B cell (primary cell): ENCODE measurements around the gene UAP1L1. TPM values are rescaled to one million over a fixed set of nuclear protein-coding genes. Genes with fewer than 3 reads are reported as not detected.

Experiments used
- ATAC-seq: fragments of 200-7000 bp; cut with Tn5 transposase; one replicate; pipeline ENCODE4 v1.10.0; 2021; ENCODE audit warnings: low read depth, mild to moderate bottlenecking, moderate number of reproducible peaks, moderate library complexity
- CTCF ChIA-PET: fragments of 350-600 bp; sonication (Branson Sonifier 250); formaldehyde crosslinking; loops from one replicate; lab custom pipeline; 2021; ENCODE audit warnings: antibody characterized with exemption, inconsistent platforms; lab: Charles Lee
- POLR2A ChIA-PET: fragments of 350-600 bp; sonication (Branson Sonifier 250); formaldehyde crosslinking; loops from one replicate; lab custom pipeline; 2021; ENCODE audit warnings: antibody characterized with exemption; lab: Charles Lee
- DNase-seq: peaks from one replicate; pipeline ENCODE4 v3.0.0; 2013
- H2AFZ ChIP-seq: 2 replicates; pipeline ENCODE4 v1.6.1; 2012; ENCODE audit warnings: mild to moderate bottlenecking, low read depth, low read length; ENCODE audit not compliant: insufficient read depth, poor library complexity, severe bottlenecking
- H3K27ac ChIP-seq, 2 donors: 1 replicate in 1 of 2; 2 replicates in 1 of 2; pipeline ENCODE4 v1.5.1; 2012 to 2013; ENCODE audit warnings: low read length in 2 of 2, mild to moderate bottlenecking in 2 of 2, moderate library complexity in 1 of 2
- H3K27me3 ChIP-seq, 4 experiments: fragments of 200-600 bp in 1 of 4; sonication (generic) in 1 of 4; replicated peaks in 1 of 4; 1 replicate in 2 of 4; 2 replicates in 2 of 4; pipeline versions ENCODE4 v1.6.1 to v1.7.0; 2013 to 2016; ENCODE audit warnings: low read length in 3 of 4, mild to moderate bottlenecking in 2 of 4, mixed read lengths in 1 of 4, moderate library complexity in 1 of 4; ENCODE audit not compliant: insufficient read depth in 4 of 4, control insufficient read depth in 3 of 4; ENCODE audit errors: control extremely low read depth in 1 of 4
- H3K36me3 ChIP-seq, 2 experiments: replicated peaks in 1 of 2; 1 replicate in 1 of 2; 2 replicates in 1 of 2; pipeline versions ENCODE4 v1.6.1 to v1.7.1; 2013; ENCODE audit warnings: low read length in 1 of 2; ENCODE audit not compliant: insufficient read depth in 2 of 2, control insufficient read depth in 1 of 2; ENCODE audit errors: control extremely low read depth in 1 of 2, extremely low read depth in 1 of 2
- H3K4me1 ChIP-seq, 2 donors: fragments of 200-600 bp in 1 of 2; sonication (generic) in 1 of 2; 1 replicate in 1 of 2; 2 replicates in 1 of 2; pipeline versions ENCODE4 v1.5.1 to v1.6.1; 2013 to 2017; ENCODE audit warnings: low read length in 2 of 2; ENCODE audit not compliant: control insufficient read depth in 2 of 2, insufficient read depth in 2 of 2
- H3K4me2 ChIP-seq: replicated peaks from 2 replicates; pipeline ENCODE3; 2012; ENCODE audit warnings: mild to moderate bottlenecking, low read depth, low read length; ENCODE audit not compliant: poor library complexity, severe bottlenecking
- H3K4me3 ChIP-seq, 5 experiments: fragments of 200-600 bp in 1 of 5; sonication (generic) in 1 of 5; 1 replicate in 3 of 5; 2 replicates in 2 of 5; pipeline versions ENCODE4 v1.5.1 to v1.7.0; 2011 to 2016; ENCODE audit warnings: low read length in 4 of 5, mild to moderate bottlenecking in 4 of 5, low read depth in 2 of 5, control low read depth in 1 of 5, moderate library complexity in 1 of 5; ENCODE audit not compliant: insufficient read depth in 1 of 5; ENCODE audit errors: control extremely low read depth in 1 of 5, extremely low read depth in 1 of 5
- H3K79me2 ChIP-seq: fragments of 200-600 bp; sonication (generic); one replicate; pipeline ENCODE4 v1.6.0; 2016; ENCODE audit warnings: low read length; ENCODE audit not compliant: control insufficient read depth, insufficient read depth
- H3K9ac ChIP-seq: fragments of 200-600 bp; sonication (generic); 2 replicates; pipeline ENCODE4 v1.6.1; 2017; ENCODE audit warnings: mild to moderate bottlenecking, low read length, moderate library complexity
- H3K9me3 ChIP-seq, 3 donors: one replicate each; pipeline versions ENCODE4 v1.6.1 to v1.7.1; 2013; ENCODE audit warnings: low read length in 2 of 3; ENCODE audit not compliant: control insufficient read depth in 2 of 3, insufficient read depth in 1 of 3; ENCODE audit errors: control extremely low read depth in 1 of 3
- H4K20me1 ChIP-seq: 2 replicates; pipeline ENCODE4 v1.6.0; 2012; ENCODE audit warnings: mild to moderate bottlenecking, low read length; ENCODE audit not compliant: insufficient read depth, control insufficient read depth, poor library complexity, severe bottlenecking
- H3K27ac Mint-ChIP-seq: one replicate; pipeline ENCODE4 v1.8.0; 2021; ENCODE audit warnings: mixed read lengths
- H3K27me3 Mint-ChIP-seq: one replicate; pipeline ENCODE4 v1.8.0; 2021; ENCODE audit warnings: mixed read lengths
- H3K4me1 Mint-ChIP-seq: one replicate; pipeline ENCODE4 v1.8.0; 2021; ENCODE audit warnings: mixed read lengths
- H3K4me3 Mint-ChIP-seq: one replicate; pipeline ENCODE4 v1.8.0; 2021; ENCODE audit warnings: mixed read lengths
- H3K9me3 Mint-ChIP-seq: one replicate; pipeline ENCODE4 v1.8.0; 2022; ENCODE audit warnings: mixed read lengths; ENCODE audit not compliant: insufficient read depth
- EZH2 ChIP-seq: IDR thresholded peaks from 2 replicates; pipeline ENCODE4 v1.6.1; 2012; ENCODE audit warnings: borderline replicate concordance, low read depth, mild to moderate bottlenecking, moderate library complexity, low read length; ENCODE audit not compliant: insufficient read depth, poor library complexity, severe bottlenecking
- WGBS: methylation state at CpG from one replicate; pipeline ENCODE4 v1.1.5; 2013; ENCODE audit warnings: missing lambda C conversion rate; ENCODE audit not compliant: insufficient coverage; 5-methylcytosine and 5-hydroxymethylcytosine counted together
- intact Hi-C: fragments of 100-400 bp; cut with micrococcal nuclease; formaldehyde crosslinking; loops from one replicate; pipeline ENCODE4 v1.10.0; 2022
- polyA plus RNA-seq: library from polyadenylated mRNA; depleted of rRNA; stranded (reverse); fragments of >200 nt; gene quantifications from 2 replicates; pipeline ENCODE4 v1.2.3, GENCODE V29; 2012
- total RNA-seq, 2 donors: library from RNA; stranded (reverse); fragments of 120-200 nt in 1 of 2; gene quantifications; 1 replicate in 1 of 2; 2 replicates in 1 of 2; pipeline versions ENCODE4 v1.2.3 to v1.2.4, GENCODE V29; 2013 to 2022
- TF ChIP-seq, protein P1 (sequence below): fragments of 200-600 bp; IDR thresholded peaks from one replicate; pipeline ENCODE4 v1.8.0; 2022; ENCODE audit warnings: antibody characterized with exemption, mild to moderate bottlenecking

The UAP1L1 gene
- total and polyA plus RNA-seq, 2 donors (not counting 1 experiment from before 2014, with no cell fraction given) = 29.1 to 47.6 TPM

DNA sequence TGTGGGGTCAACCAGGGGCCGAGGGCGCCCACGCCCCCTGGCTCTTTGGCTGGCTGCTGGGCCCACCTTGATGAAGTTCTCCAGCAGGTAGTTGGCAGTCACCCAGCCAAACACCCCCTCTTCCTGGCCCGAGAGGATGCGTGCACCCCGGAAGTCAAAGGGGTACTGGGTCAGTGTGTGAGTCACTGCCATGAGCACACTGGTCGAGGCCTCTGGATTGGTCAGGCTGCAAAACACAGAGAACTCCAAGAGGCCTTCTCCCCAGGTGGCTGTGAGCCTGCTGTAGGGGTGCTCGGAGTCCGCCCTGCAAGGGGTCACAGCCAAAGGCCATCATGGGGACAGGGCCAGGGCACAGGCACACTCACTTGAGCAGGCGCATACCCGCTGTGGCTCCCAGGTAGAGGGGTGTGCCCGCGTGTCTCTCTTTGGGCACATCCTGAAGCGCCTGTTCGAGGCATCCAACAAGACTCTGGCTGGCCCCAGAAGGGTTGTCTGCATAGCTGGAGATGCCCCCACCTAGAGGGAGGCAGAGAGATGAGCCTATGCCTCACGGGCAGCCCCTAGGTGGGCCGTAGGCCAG, 26.1 kb upstream of the UAP1L1 start:
- Mint-ChIP-seq H3K27ac (no peak overlapping the region), H3K4me3 (no peak overlapping the region), H3K9me3 (no peaks in the 10 kb centered on the region), H3K4me1 (peaks cover 8% of the 10 kb centered on the region), H3K27me3 (peaks cover 13% of the 10 kb centered on the region)
- no peak overlapping the region for H3K4me2 ChIP-seq
- H3K4me1 ChIP-seq = peaks cover 20 to 30% of the 10 kb centered on the region in 2 donors
- H3K9me3 ChIP-seq = peaks cover 0 to 34% (median 0%) of the 10 kb centered on the region in 3 donors
- ChIA-PET POLR2A (no interaction called here), CTCF (no interaction called here)
- WGBS = 93% methylated on average over 16 of the region's 17 CpGs
- no peak overlapping the region for H3K9ac ChIP-seq
- peaks cover 0 to 80% (median 48%) of the 10 kb centered on the region in 4 experiments for H3K27me3 ChIP-seq
- H2AFZ ChIP-seq = no peak overlapping the region
- H3K4me3 ChIP-seq = no peak overlapping the region
- H3K36me3 ChIP-seq = no peaks in the 10 kb centered on the region
- no peaks in the 10 kb centered on the region for H3K79me2 ChIP-seq
- no peak for DNase-seq
- H3K27ac ChIP-seq = no peak overlapping the region
- intact Hi-C loops = no loop called here
- TF ChIP-seq EZH2 = no peak
- TF ChIP-seq, protein P1, sequence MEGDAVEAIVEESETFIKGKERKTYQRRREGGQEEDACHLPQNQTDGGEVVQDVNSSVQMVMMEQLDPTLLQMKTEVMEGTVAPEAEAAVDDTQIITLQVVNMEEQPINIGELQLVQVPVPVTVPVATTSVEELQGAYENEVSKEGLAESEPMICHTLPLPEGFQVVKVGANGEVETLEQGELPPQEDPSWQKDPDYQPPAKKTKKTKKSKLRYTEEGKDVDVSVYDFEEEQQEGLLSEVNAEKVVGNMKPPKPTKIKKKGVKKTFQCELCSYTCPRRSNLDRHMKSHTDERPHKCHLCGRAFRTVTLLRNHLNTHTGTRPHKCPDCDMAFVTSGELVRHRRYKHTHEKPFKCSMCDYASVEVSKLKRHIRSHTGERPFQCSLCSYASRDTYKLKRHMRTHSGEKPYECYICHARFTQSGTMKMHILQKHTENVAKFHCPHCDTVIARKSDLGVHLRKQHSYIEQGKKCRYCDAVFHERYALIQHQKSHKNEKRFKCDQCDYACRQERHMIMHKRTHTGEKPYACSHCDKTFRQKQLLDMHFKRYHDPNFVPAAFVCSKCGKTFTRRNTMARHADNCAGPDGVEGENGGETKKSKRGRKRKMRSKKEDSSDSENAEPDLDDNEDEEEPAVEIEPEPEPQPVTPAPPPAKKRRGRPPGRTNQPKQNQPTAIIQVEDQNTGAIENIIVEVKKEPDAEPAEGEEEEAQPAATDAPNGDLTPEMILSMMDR = no peak
- ATAC-seq = no peak
- H4K20me1 ChIP-seq = peaks cover 3% of the 10 kb centered on the region

GRCh38 chr9:137052293-137052692, 25.0 kb upstream of the UAP1L1 start:
- Histone ChIP-seq H3K4me1 (peaks cover 14 to 20% of the 10 kb centered on the region in 2 donors), H3K4me3 (no peak overlapping the region), H4K20me1 (no peaks in the 10 kb centered on the region), H3K27me3 (peaks cover 0 to 69% (median 40%) of the 10 kb centered on the region in 4 experiments), H3K9me3 (peaks cover 0 to 27% (median 0%) of the 10 kb centered on the region in 3 donors), H2AFZ (no peak overlapping the region), H3K4me2 (no peak overlapping the region), H3K9ac (no peak overlapping the region), H3K36me3 (no peaks in the 10 kb centered on the region), H3K79me2 (no peaks in the 10 kb centered on the region), H3K27ac (no peak overlapping the region)
- CTCF ChIA-PET = interaction anchor here (0.8 to 1.5 kb wide), 5 partner anchors 9 to 16 kb away, joined by 3 to 6 read pairs (median 4); no protein-coding TSS in a partner anchor
- POLR2A ChIA-PET = interaction anchor here (0.8 to 1.0 kb wide), 2 partner anchors 23 to 190 kb away, joined by 3 to 4 read pairs; no protein-coding TSS in a partner anchor
- Mint-ChIP-seq H3K4me3 (no peak overlapping the region), H3K27ac (no peak overlapping the region), H3K4me1 (peaks cover 4% of the 10 kb centered on the region), H3K9me3 (no peaks in the 10 kb centered on the region), H3K27me3 (peaks cover 13% of the 10 kb centered on the region)
- intact Hi-C loops = no loop called here
- TF ChIP-seq, protein P1 = no peak
- no peak for TF ChIP-seq EZH2
- ATAC-seq = no peak
- DNase-seq = no peak
- WGBS = 75% methylated on average over 1 of the region's 8 CpGs
